ENCODE data around the gene GP1BB.

GRCh38 chr22:19704355-19705015, 18.9 kb upstream of the GP1BB start:
- TF ChIP-seq POLR2A (IDR thresholded peaks at IDR 0.05) (no peak), CTCF (IDR thresholded peaks at IDR 0.05 in 4 of 5, conservative IDR thresholded peaks at IDR 0.05 in 1 of 5) (no peak)
